Hypothalamus (tissue), 51 donors: ENCODE measurements around the gene F11R.
A peak's percentile ranks its signal among the peaks of the same experiment; 100 is the strongest.
"Not testable (repeated sequence)": the region's sequence is repeated elsewhere in the genome, so short reads cannot be mapped to it uniquely, and the experiment has no call there.

Experiments
- DNase-seq, 51 donors: peaks; one replicate each; lab custom pipeline; 2025; lab: John Stamatoyannopoulos, UW

The F11R gene

GRCh38 chr1:161017181-161017580 is 3.8 kb downstream of the F11R start:
- DNase-seq: not testable (repeated sequence)

- DNase-seq: not testable (repeated sequence)
Observed at GRCh38 chr1:161016683-161017082, 4.3 kb downstream of the F11R start.

GRCh38 chr1:161013488-161014230 is 7.3 kb downstream of the F11R start:
- peak in 28 of 51 donors; percentile 5 to 50 (median 17) for DNase-seq

- no peak for DNase-seq
Observed at GRCh38 chr1:161013131-161013487, 7.8 kb downstream of the F11R start.

GRCh38 chr1:161012420-161012819 is 8.5 kb downstream of the F11R start:
- no peak for DNase-seq

- no peak for DNase-seq
Observed at GRCh38 chr1:161009602-161010211, 11.2 kb downstream of the F11R start.

- no peak for DNase-seq
Observed at GRCh38 chr1:161008869-161009510, 12.0 kb downstream of the F11R start.

GRCh38 chr1:161007369-161007768 is 13.6 kb downstream of the F11R start:
- DNase-seq: no peak

GRCh38 chr1:161006563-161006962 is 14.4 kb downstream of the F11R start:
- DNase-seq: no peak

- no peak for DNase-seq
Observed at GRCh38 chr1:161001525-161001924, 19.4 kb downstream of the F11R start.

- DNase-seq: no peak
Observed at GRCh38 chr1:161000736-161001480, 20.0 kb downstream of the F11R start.

- DNase-seq: no peak
Observed at GRCh38 chr1:160999376-160999775, 21.6 kb downstream of the F11R start.

GRCh38 chr1:160997323-160998038 is 23.5 kb downstream of the F11R start:
- DNase-seq: peak in 25 of 51 donors; percentile 3 to 43 (median 18)

GRCh38 chr1:160996178-160996577 is 24.8 kb downstream of the F11R start:
- DNase-seq: no peak

GRCh38 chr1:160993544-160994193 is 27.3 kb downstream of the F11R start:
- no peak for DNase-seq

- not testable (repeated sequence) for DNase-seq
Observed at GRCh38 chr1:160992036-160992435, 28.9 kb downstream of the F11R start.

- DNase-seq: no peak
Observed at GRCh38 chr1:160987359-160988050, 33.4 kb downstream of the F11R start.

- DNase-seq: no peak
Observed at GRCh38 chr1:160985723-160986122, 35.2 kb downstream of the F11R start.
